ENCODE results near the gene AP2A2.

The AP2A2 gene

GRCh38 chr11:925496-926301 lies at the start of gene AP2A2:
Gene AP2A2, plus strand, starts transcription at chr11:925870. Its CDS starts 152 bp downstream, at chr11:926022.
- DNase-seq: peak; percentile 51 to 63

GRCh38 chr11:876545-876944 lies 49.1 kb upstream of the AP2A2 start:
- no peak for DNase-seq

GRCh38 chr11:877565-877964 lies 48.1 kb upstream of the AP2A2 start:
- no peak for DNase-seq

GRCh38 chr11:880447-880846 lies 45.2 kb upstream of the AP2A2 start:
- no peak for DNase-seq

DNA sequence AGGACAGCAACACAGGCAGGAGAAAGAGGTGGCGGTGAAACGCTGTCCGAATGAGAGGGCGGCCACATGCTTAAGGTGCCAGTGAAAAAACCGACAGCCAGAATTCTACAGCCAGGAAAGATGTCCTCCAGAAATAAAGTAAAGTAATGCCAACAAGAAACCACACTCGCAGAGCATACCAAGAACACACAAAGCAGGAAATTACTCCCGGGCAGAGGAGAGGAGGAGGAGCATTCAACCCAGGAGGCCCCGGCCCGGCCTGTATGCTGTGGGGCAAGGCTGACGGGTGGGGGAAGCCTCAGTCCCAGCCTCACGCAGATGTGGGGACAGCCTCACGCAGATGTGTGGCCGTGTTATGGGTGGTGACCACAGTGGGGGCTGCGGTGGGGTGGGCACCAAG lies 43.1 kb upstream of the AP2A2 start:
- no peak for DNase-seq

DNA sequence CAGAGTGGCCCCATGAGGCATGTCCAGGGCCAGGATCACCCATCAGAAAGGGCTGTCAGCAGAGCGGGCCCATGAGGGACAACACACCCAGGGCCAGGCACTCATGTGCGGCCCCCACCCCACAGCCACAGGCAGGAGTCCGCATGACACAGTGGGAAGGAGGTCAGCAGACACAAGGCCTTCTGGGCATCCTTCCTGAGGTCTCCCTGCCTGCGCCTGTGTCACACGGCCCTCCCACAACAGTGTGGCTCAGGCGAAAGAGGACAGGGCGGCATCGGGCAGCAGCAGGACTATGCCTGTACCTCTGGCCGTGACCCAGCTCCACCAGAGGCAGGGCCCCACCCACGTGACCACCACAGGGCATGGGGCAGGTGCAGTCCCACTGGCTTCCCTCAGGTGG lies 42.1 kb upstream of the AP2A2 start:
- no peak for DNase-seq

- no peak for DNase-seq
Observed at GRCh38 chr11:884578-885070, 41.0 kb upstream of the AP2A2 start.

- DNase-seq: no peak
Observed at GRCh38 chr11:886568-886967, 39.1 kb upstream of the AP2A2 start.

- no peak for DNase-seq
Observed at GRCh38 chr11:887589-887988, 38.1 kb upstream of the AP2A2 start.

GRCh38 chr11:888310-889212 lies 37.1 kb upstream of the AP2A2 start:
- DNase-seq: no peak

GRCh38 chr11:889257-889656 lies 36.4 kb upstream of the AP2A2 start:
- no peak for DNase-seq

DNA sequence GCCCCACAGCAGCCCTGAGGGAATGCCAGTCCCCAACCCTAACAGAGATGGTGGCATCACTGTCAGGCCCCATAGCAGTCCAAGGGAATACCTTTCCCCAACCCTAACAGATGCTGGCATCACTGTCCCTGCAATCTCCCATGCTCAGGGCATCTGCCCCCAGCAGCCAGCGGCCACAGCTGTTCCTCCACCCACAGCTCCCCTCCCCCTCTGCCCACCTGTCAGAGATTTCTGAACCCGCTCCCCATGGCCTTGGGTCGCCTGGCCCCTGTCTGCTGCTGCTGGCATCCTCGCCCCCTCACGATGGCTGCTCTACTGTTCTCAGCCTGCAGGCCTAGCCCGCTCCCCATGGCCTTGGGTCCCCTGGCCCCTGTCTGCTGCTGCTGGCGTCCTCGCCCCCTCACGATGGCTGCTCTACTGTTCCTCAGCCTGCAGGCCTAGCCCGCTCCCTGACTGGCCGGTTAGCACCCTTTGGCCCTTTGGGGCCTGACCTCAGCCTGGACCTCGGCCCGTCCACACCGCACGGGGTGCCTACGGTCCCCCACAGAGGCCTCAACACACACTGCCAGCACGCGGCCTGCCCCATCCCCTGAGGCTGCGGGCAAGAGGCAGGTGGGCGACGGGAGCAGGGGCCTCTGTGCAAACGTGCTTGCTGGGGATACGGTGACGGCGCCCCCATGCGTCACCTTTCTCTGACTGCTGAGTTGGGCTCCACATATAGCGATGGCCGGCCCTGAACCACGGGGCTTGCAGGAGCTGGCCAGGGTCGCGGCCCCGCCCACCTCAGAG lies 35.8 kb upstream of the AP2A2 start:
- DNase-seq: no peak

GRCh38 chr11:890794-891540 lies 34.7 kb upstream of the AP2A2 start:
- no peak for DNase-seq

DNA sequence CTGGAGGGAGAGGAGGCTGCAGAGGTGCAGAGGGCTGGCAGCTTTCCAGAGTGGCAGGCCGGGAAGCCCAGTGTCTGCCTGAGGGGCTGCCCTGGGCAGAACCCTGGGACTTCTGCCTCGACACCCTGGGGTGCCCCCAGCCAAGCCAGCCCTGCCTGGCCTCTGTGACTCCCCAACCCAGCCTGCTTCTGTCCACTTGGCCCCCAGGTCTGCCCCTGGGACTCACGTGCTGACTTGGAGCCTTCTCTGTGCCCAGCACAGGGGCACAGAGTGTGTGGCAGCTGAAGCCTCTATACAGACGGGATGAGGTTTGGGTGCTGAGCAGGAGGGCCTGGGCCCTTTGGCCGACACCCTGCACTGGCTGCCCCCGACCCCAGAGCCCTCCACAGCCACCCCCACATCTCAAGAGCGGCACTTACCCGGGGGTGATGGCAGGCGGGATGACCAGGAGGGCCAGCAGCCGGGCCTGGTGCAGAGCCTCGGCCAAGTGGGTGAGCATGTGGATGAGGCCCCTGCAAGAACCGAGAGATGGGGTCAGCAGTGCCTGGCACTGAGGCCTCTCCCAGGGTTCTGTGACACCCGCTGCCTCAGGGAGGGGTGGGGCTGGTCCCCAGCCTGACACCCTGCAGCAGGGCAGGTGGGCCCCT lies 32.5 kb upstream of the AP2A2 start:
- no peak for DNase-seq

DNA sequence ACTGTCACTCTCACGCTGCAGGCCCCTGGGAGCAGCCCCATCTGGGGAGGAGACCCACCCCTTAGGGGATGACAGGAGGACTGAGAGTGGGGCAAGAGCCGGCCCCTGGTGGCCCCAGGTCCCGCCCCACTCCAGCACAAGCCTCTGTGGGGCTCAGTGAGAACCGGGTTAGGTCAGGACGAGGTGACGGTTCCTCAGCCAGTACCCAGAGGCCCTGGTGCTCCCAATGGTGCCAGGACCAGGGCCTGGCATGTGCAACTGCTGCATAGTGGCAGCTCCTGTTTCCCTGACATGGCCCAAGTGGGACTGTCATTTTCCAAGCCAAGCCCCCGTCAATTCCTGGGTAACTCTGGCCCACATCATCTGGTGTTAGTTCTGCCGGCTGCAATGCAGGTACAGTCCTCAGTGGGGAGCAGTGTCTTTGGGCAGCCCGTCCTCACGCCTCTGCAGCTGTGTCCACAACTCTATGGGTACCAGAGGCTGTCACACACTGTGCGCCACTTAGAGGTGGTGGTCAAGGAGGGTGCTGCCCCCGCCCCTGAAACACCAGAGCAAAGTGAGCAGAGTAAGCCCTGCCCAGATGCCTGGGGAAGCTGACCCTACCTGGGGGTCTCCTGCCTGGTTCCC lies 31.0 kb upstream of the AP2A2 start:
- DNase-seq: no peak

GRCh38 chr11:895331-896110 lies 30.1 kb upstream of the AP2A2 start:
- no peak for DNase-seq

DNA sequence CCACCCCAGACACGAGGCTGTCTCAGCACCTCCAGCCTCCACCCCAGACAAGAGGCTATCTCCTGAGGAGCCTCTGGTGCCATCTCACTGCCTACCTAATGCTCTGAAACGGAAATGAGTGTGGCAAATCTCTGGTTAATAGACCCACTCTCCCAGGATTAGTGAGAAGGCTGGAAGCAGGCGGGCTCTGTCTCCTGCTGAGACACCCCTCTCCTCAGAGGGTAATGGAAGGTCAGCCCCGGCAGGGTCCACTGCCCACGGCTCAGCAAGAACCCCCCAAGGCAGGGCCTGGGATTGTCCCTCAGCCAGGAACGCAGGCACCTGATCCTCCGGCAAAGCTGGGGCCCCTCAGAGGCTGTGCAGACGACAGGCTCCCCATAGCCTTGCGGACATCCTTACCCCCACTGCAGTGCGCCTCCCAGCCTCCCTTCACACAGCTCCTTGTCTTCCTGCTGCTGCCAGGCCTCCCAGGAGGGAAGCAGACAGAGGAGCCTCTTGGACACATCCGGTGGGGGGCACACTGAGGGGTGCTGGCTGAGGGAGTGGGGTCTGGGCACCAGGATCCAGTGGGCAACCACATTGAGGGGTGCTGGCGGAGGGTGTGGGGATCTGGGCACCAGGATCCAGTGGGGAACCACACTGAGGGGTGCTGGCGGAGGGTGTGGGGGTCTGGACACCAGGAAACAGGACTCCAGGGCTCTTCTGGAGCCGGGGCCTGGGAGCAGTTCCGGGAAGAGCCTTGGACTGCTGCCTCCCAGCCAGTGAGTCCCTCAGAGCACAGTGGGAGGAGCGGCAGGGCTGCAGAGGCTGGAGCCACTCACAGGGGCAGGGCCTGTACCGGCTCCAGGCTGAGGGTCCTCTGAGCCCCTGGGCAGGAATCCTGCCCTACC lies 28.2 kb upstream of the AP2A2 start:
- DNase-seq: no peak

- no peak for DNase-seq
Observed at GRCh38 chr11:898143-898511, 27.5 kb upstream of the AP2A2 start.

DNA sequence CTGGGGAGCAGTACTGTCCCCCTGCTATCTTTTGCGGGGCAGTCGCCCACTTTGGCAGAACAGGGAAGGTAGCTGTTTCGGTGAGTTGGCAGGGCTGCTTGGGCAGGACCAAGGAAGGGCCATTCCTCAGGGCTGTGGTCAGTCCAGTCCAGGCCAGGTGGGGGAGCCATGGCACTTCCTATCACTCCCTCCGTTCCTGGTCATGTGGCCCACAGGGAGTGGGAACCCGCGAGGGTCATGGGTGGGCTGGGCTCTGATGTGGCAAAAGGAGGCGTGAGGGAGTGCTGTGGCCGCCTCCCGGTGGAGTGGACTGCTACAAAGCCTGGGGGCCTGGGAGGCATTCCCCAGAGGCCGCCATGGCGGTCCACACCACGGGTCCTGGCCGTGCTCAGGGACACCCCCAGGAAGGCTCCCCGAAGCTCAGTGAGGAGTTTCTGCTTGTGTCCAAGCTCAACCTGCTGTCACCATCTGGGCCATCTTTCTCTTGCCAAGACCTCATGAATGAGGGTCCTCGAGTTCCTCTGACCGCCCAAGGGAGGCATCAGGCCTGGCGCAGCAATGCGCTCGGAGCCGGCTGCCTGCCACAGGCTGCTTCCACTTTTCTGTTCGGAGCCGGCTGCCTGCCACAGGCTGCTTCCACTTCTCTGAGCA lies 27.0 kb upstream of the AP2A2 start:
- no peak for DNase-seq

Data from bone marrow (tissue), 2 donors.